ENCODE data around the gene WNT5B. TPM values are rescaled to one million over a fixed set of nuclear protein-coding genes. Genes with fewer than 3 reads are reported as not detected.

Gene WNT5B
- total RNA-seq, 2 donors from 2014 or later, result 1.5 to 5.9 TPM

GRCh38 chr12:1583421-1584078 is 45.5 kb upstream of the WNT5B start:
- Histone ChIP-seq H3K9ac (ENCODE audit: low read depth in 2 of 2, low read length in 2 of 2) (no peak overlapping the region), H3K36me3 (no peaks in the 10 kb centered on the region), H3K27me3 (no peaks in the 10 kb centered on the region), H3K4me3 (no peak overlapping the region), H3K9me3 (no peaks in the 10 kb centered on the region), H3K4me1 (peaks cover 3% of the 10 kb centered on the region), H3K27ac (no peak overlapping the region)
- DNase-seq, result peak; percentile 88
- intact Hi-C loops (cut with DNase I), result loop anchor here (10.0 kb wide), 1 partner anchor 299 kb away; no protein-coding TSS in a partner anchor
- TF ChIP-seq, protein P1, sequence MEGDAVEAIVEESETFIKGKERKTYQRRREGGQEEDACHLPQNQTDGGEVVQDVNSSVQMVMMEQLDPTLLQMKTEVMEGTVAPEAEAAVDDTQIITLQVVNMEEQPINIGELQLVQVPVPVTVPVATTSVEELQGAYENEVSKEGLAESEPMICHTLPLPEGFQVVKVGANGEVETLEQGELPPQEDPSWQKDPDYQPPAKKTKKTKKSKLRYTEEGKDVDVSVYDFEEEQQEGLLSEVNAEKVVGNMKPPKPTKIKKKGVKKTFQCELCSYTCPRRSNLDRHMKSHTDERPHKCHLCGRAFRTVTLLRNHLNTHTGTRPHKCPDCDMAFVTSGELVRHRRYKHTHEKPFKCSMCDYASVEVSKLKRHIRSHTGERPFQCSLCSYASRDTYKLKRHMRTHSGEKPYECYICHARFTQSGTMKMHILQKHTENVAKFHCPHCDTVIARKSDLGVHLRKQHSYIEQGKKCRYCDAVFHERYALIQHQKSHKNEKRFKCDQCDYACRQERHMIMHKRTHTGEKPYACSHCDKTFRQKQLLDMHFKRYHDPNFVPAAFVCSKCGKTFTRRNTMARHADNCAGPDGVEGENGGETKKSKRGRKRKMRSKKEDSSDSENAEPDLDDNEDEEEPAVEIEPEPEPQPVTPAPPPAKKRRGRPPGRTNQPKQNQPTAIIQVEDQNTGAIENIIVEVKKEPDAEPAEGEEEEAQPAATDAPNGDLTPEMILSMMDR (IDR thresholded peaks at IDR 0.05), result peak; percentile 82

DNA sequence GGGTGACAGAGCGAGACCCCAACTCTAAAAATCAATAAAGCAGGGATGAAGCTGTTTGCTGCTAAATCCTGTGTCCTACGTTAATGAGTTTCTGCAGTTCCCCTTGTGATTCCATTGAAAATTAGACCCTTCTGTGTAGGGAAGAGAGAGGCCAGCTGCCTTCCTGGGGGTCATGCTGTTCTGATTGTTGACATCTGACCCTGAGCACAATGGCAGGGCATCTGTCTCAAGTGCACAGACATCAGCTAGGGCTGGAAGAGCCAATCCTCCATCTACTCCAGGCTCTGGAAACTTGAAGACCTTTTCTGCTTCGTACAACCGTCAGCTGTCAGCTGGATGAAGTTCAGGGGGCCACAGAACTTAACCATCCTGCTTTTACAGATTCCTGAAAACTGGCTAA is 44.7 kb upstream of the WNT5B start:
- no peaks in the 10 kb centered on the region for H3K27me3 ChIP-seq
- H3K36me3 ChIP-seq, result no peaks in the 10 kb centered on the region
- TF ChIP-seq, protein P1 (IDR thresholded peaks at IDR 0.05), result no peak
- no peaks in the 10 kb centered on the region for H3K9me3 ChIP-seq
- no peak overlapping the region for H3K4me3 ChIP-seq
- no peak for DNase-seq
- no peak overlapping the region for H3K27ac ChIP-seq
- intact Hi-C loops (cut with DNase I), result loop anchor here (10.0 kb wide), 1 partner anchor 300 kb away; no protein-coding TSS in a partner anchor
- H3K4me1 ChIP-seq, result peaks cover 3% of the 10 kb centered on the region
- H3K9ac ChIP-seq (ENCODE audit: low read depth in 2 of 2, low read length in 2 of 2), result peak overlapping the region in 1 of 2 donors; percentile 36

DNA sequence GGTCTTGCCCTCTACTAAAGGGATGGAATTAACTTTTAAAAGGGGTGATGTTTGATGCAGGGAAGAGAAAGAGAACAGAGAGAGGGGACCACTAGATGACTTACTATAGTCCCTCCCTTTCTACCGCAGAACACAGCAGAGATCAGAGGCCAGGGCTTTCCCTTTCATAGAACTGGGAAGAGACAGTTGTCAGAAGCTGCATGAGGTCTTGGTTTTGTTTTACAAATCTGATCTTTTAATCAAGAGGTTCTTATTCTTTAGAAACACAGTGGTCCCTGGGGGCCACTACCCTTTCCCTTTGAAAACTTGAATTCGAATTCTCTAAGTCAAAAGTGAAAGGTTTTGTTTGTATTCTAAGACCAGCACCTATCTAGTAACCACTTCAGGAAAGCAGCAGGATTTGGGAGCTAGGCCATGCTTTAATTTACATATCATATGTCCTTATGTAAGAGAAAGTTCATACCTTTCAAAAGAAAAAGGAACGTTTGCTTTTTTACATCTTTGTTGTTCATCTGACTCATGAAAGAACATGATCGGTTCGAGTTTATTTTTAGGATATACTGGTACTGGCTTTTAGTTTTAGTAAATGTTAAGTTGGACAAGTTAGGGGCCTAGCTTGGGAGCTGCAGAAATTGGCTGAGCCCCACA is 41.0 kb upstream of the WNT5B start:
- Histone ChIP-seq H3K4me3 (no peak overlapping the region), H3K36me3 (no peaks in the 10 kb centered on the region), H3K9me3 (no peaks in the 10 kb centered on the region), H3K9ac (ENCODE audit: low read depth in 2 of 2, low read length in 2 of 2) (peak overlapping the region in 1 of 2 donors; percentile 38), H3K27ac (peak overlapping the region; percentile 45), H3K27me3 (no peaks in the 10 kb centered on the region), H3K4me1 (peaks cover 3% of the 10 kb centered on the region)
- intact Hi-C loops (cut with DNase I), result loop anchor here (10.0 kb wide), 1 partner anchor 303 kb away; no protein-coding TSS in a partner anchor
- TF ChIP-seq, protein P1 (IDR thresholded peaks at IDR 0.05), result no peak
- DNase-seq, result no peak

DNA sequence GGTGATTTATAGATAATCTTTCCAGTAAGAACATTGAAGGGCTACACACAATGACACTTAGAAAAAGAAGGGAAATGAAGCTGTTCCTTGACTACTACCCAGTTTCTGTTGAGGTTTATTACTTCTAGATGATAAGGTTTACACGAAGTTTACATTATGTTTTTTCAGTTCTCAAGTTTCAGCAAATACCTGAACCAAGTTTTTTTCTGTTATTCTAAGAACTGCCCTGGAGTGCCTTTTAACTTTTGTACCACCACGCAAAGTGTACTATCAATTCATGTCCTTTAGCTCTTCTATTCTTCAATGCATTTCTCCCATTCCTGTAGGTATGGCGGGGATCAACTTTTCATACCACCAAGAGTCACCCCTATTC is 40.5 kb upstream of the WNT5B start:
- Histone ChIP-seq H3K36me3 (no peaks in the 10 kb centered on the region), H3K27ac (peak overlapping the region; percentile 45), H3K9ac (ENCODE audit: low read depth in 2 of 2, low read length in 2 of 2) (peak overlapping the region in 1 of 2 donors; percentile 38), H3K9me3 (no peaks in the 10 kb centered on the region), H3K27me3 (no peaks in the 10 kb centered on the region), H3K4me1 (peaks cover 3% of the 10 kb centered on the region), H3K4me3 (no peak overlapping the region)
- intact Hi-C loops (cut with DNase I), result loop anchor here (10.0 kb wide), 1 partner anchor 304 kb away; no protein-coding TSS in a partner anchor
- no peak for DNase-seq
- TF ChIP-seq, protein P1 (IDR thresholded peaks at IDR 0.05), result no peak

DNA sequence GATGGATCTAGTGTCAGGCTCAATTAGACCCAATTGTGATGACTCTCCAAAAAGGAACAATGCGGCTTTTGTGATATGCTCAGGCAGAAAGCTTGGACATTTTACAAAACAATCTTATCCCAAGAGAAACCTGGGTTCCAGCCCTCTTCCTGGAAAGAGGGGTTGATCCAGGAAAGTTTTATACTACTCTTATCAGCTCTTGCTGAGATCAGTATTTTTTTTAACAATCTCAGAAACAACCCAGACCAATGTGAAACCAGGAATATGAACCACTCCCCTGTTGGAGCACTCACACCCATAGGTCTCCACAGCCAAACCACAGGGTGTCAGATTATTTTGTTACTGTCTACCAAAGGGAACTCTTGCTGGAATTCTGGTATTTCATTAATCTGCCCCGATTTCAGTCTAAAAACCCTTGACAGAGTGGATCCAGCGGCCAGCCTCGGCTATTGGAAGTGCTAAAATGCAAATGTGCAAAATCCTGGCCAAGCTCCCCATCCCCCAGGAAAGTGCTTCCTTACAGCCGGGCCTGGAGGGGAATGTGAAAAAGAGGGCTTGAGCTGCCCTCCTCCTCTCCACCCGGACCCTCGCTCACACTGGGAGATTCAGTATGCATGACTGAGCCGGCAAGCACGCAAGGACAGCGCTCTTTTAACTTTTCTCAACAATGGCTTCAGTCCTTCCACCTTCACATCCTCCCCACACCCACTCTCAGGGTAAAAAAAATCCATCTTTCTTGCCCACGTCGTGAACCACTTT is 38.6 kb upstream of the WNT5B start:
- H3K27ac ChIP-seq, result peak overlapping the region; percentile 78
- peak overlapping the region in 1 of 2 donors; percentile 91 for H3K9ac ChIP-seq (ENCODE audit: low read depth in 2 of 2, low read length in 2 of 2)
- no peaks in the 10 kb centered on the region for H3K27me3 ChIP-seq
- intact Hi-C loops (cut with DNase I), result no loop called here
- no peaks in the 10 kb centered on the region for H3K36me3 ChIP-seq
- H3K4me1 ChIP-seq, result peaks cover 3% of the 10 kb centered on the region
- DNase-seq, result peak; percentile 65
- no peaks in the 10 kb centered on the region for H3K9me3 ChIP-seq
- peak overlapping the region; percentile 4 for H3K4me3 ChIP-seq
- TF ChIP-seq, protein P1 (IDR thresholded peaks at IDR 0.05), result no peak

Data from colonic mucosa (tissue), 4 donors.